Trophoblast cell (in vitro differentiated cells and primary cell): ENCODE data around the gene DAG1.

Experiments
- DNase-seq, 2 donors: peaks; one replicate each; pipeline ENCODE4 v3.0.0-alpha.2; 2016
- H2AFZ ChIP-seq: 2 replicates; pipeline ENCODE4 v1.6.1; 2013; ENCODE audit warnings: low read length, moderate library complexity, mild to moderate bottlenecking; ENCODE audit not compliant: insufficient read depth, poor library complexity
- H2AK5ac ChIP-seq: 2 replicates; pipeline ENCODE4 v1.6.1; 2013; ENCODE audit warnings: mild to moderate bottlenecking, low read length
- H2BK120ac ChIP-seq: 2 replicates; pipeline ENCODE4 v1.6.1; 2013; ENCODE audit warnings: low read length, mild to moderate bottlenecking, moderate library complexity; ENCODE audit not compliant: insufficient read depth, poor library complexity
- H2BK12ac ChIP-seq: 2 replicates; pipeline ENCODE4 v1.6.1; 2013; ENCODE audit warnings: mild to moderate bottlenecking, low read length, moderate library complexity
- H2BK5ac ChIP-seq: 2 replicates; pipeline ENCODE4 v1.6.1; 2013; ENCODE audit warnings: low read length, low read depth, moderate library complexity, mild to moderate bottlenecking; ENCODE audit not compliant: poor library complexity
- H3K14ac ChIP-seq: 2 replicates; pipeline ENCODE4 v1.6.1; 2013; ENCODE audit warnings: mild to moderate bottlenecking, low read length
- H3K18ac ChIP-seq: 2 replicates; pipeline ENCODE4 v1.6.1; 2013; ENCODE audit warnings: mild to moderate bottlenecking, low read length
- H3K23ac ChIP-seq: 2 replicates; pipeline ENCODE4 v1.6.1; 2013; ENCODE audit warnings: low read length
- H3K27ac ChIP-seq: 2 replicates; pipeline ENCODE4 v1.5.1; 2013; ENCODE audit warnings: low read depth, mild to moderate bottlenecking, inconsistent platforms, low read length, moderate library complexity
- H3K27me3 ChIP-seq: 2 replicates; pipeline ENCODE4 v1.6.1; 2013; ENCODE audit warnings: inconsistent platforms, mild to moderate bottlenecking, low read length, moderate library complexity; ENCODE audit not compliant: insufficient read depth
- H3K36me3 ChIP-seq, 2 experiments: 1 replicate in 1 of 2; 2 replicates in 1 of 2; pipeline ENCODE4 v1.6.1; 2013; ENCODE audit warnings: low read length in 2 of 2, mild to moderate bottlenecking in 2 of 2, moderate library complexity in 1 of 2; ENCODE audit not compliant: insufficient read depth in 2 of 2, control insufficient read depth in 1 of 2
- H3K4ac ChIP-seq: 2 replicates; pipeline ENCODE4 v1.6.1; 2013; ENCODE audit warnings: low read depth, mild to moderate bottlenecking, low read length, moderate library complexity
- H3K4me1 ChIP-seq, 2 experiments: 1 replicate in 1 of 2; 2 replicates in 1 of 2; pipeline ENCODE4 v1.6.1; 2013; ENCODE audit warnings: low read length in 2 of 2, mild to moderate bottlenecking in 2 of 2, moderate library complexity in 1 of 2; ENCODE audit not compliant: insufficient read depth in 2 of 2, control insufficient read depth in 1 of 2
- H3K4me2 ChIP-seq: 2 replicates; pipeline ENCODE4 v1.6.1; 2013; ENCODE audit warnings: inconsistent platforms, mild to moderate bottlenecking, low read length, moderate library complexity
- H3K4me3 ChIP-seq: 2 replicates; pipeline ENCODE4 v1.5.1; 2013; ENCODE audit warnings: mild to moderate bottlenecking, low read depth, low read length, inconsistent platforms
- H3K79me1 ChIP-seq: one replicate; pipeline ENCODE4 v1.6.1; 2013; ENCODE audit warnings: low read length
- H3K79me2 ChIP-seq: 2 replicates; pipeline ENCODE4 v1.6.1; 2013; ENCODE audit warnings: low read length, mild to moderate bottlenecking; ENCODE audit not compliant: control insufficient read depth, insufficient read depth, poor library complexity
- H3K9ac ChIP-seq: 2 replicates; pipeline ENCODE4 v1.6.1; 2013; ENCODE audit warnings: mild to moderate bottlenecking, low read length
- H3K9me3 ChIP-seq: 2 replicates; pipeline ENCODE4 v1.6.1; 2013; ENCODE audit warnings: low read depth, mild to moderate bottlenecking, control low read depth, inconsistent platforms, low read length; ENCODE audit not compliant: insufficient read depth
- H4K12ac ChIP-seq: 2 replicates; pipeline ENCODE4 v1.6.1; 2013; ENCODE audit warnings: low read depth, mild to moderate bottlenecking, low read length, moderate library complexity
- H4K8ac ChIP-seq: 2 replicates; pipeline ENCODE4 v1.6.1; 2013; ENCODE audit warnings: low read depth, mild to moderate bottlenecking, low read length, moderate library complexity
- H4K91ac ChIP-seq: one replicate; pipeline ENCODE4 v1.6.1; 2013; ENCODE audit warnings: low read depth, mild to moderate bottlenecking, low read length, moderate library complexity
- WGBS: extraction: QIAGEN DNeasy Blood & Tissue Kit; methylation state at CpG from one replicate; pipeline ENCODE4 v1.1.7; 2013; ENCODE audit warnings: missing lambda C conversion rate; ENCODE audit not compliant: insufficient read length, insufficient coverage; ENCODE audit errors: extremely low coverage; 5-methylcytosine and 5-hydroxymethylcytosine counted together

Gene DAG1

DNA sequence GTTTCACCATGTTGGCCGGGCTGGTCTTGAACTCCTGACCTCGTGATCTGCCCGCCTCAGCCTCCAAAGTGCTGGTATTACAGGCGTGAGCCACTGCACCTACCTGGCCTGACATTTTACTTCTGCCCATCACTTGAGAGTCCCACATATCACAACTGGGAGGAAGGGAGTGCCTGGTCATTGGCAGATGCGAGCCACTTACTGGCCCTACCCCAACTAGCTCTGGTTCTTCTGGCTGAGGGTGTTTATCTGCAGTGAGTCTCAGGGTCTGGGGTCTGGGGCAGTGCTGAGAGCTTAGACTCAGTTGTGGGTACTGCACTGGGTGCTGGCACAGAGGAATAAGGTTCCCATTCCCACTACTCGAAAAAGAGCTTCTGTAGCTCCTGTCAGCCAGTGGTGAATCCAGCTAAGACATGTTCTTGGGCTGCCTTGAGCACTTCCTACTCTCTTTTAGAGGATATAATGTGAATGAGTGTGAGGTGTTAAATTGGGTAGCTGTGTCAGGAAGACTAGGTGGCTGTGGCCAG is 30.2 kb downstream of the DAG1 start:
- DNase-seq: no peak
- H4K12ac ChIP-seq: no peak overlapping the region
- peak overlapping the region; percentile 16 for H3K4ac ChIP-seq
- H2AK5ac ChIP-seq: no peak overlapping the region
- no peak overlapping the region for H4K91ac ChIP-seq
- peaks cover 10 to 12% of the 10 kb centered on the region in 2 experiments for H3K36me3 ChIP-seq
- H2BK5ac ChIP-seq: no peak overlapping the region
- no peak overlapping the region for H2BK120ac ChIP-seq
- H3K79me1 ChIP-seq: peaks cover 1% of the 10 kb centered on the region
- peaks cover 18% of the 10 kb centered on the region for H3K79me2 ChIP-seq
- H2BK12ac ChIP-seq: no peak overlapping the region
- H4K8ac ChIP-seq: no peak overlapping the region
- peaks cover 4 to 7% of the 10 kb centered on the region in 2 experiments for H3K4me1 ChIP-seq
- H2AFZ ChIP-seq: no peak overlapping the region
- H3K27me3 ChIP-seq: no peaks in the 10 kb centered on the region
- no peak overlapping the region for H3K9ac ChIP-seq
- H3K4me3 ChIP-seq: no peak overlapping the region
- H3K23ac ChIP-seq: no peak overlapping the region
- H3K18ac ChIP-seq: peak overlapping the region; percentile 9
- no peak overlapping the region for H3K14ac ChIP-seq
- no peaks in the 10 kb centered on the region for H3K9me3 ChIP-seq
- H3K4me2 ChIP-seq: no peak overlapping the region
- WGBS: no CpG with 5 or more reads among the region's 6 CpGs
- no peak overlapping the region for H3K27ac ChIP-seq

DNA sequence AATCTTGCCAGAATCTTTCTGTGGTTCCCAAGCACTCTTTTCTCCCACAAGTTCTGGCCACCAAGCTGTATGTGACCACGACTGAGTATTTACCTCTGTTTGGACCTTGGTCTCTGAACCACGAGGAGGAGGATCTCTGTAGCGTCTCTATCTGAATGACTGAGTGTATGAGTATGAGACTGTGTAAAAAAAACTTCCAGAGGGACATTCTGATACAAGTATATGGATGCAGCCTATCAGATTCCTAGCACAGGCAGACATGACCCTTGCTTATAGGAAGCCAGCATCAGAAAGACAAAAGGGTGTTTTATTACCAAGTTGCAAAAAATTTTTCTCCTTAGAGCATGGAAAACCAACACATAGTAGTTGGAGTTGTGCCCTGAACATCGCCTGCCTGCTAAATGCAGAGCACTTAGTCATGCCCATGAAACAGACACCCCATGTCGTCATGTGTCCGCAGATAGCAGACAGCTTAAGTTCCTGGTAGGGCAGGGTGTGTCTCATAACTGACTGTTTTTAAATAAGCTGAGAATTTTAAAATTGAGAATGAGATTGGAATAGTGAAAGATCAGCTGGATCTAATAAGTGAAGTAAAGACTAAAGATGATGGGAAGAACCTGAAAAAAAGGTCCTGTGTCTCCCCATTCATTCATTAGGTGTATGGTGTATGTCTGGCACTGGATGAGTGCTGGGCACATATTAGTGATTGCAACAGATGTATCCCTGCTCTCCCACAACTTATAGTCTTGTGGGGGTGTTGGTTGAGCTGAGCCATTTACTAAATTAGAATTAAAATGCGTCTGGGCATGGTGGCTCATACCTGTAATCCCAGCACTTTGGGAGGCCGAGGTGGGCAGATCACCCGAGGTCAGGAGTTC is 30.9 kb downstream of the DAG1 start:
- peaks cover 4 to 7% of the 10 kb centered on the region in 2 experiments for H3K4me1 ChIP-seq
- H3K4me2 ChIP-seq: no peak overlapping the region
- peaks cover 7 to 9% of the 10 kb centered on the region in 2 experiments for H3K36me3 ChIP-seq
- no peak overlapping the region for H3K23ac ChIP-seq
- H2AK5ac ChIP-seq: no peak overlapping the region
- H4K91ac ChIP-seq: no peak overlapping the region
- peak overlapping the region; percentile 70 for H3K4ac ChIP-seq
- DNase-seq: peak; percentile 66 to 76
- H2AFZ ChIP-seq: no peak overlapping the region
- no peak overlapping the region for H4K8ac ChIP-seq
- H3K9ac ChIP-seq: no peak overlapping the region
- no CpG with 5 or more reads among the region's 9 CpGs for WGBS
- H3K27me3 ChIP-seq: no peaks in the 10 kb centered on the region
- H3K4me3 ChIP-seq: no peak overlapping the region
- no peak overlapping the region for H3K18ac ChIP-seq
- H3K79me1 ChIP-seq: peaks cover 1% of the 10 kb centered on the region
- H2BK120ac ChIP-seq: no peak overlapping the region
- H3K79me2 ChIP-seq: peaks cover 15% of the 10 kb centered on the region
- no peak overlapping the region for H2BK12ac ChIP-seq
- no peak overlapping the region for H3K27ac ChIP-seq
- H4K12ac ChIP-seq: no peak overlapping the region
- no peak overlapping the region for H2BK5ac ChIP-seq
- no peaks in the 10 kb centered on the region for H3K9me3 ChIP-seq
- H3K14ac ChIP-seq: no peak overlapping the region

- no peak overlapping the region for H2BK5ac ChIP-seq
- WGBS: no CpG with 5 or more reads among the region's 2 CpGs
- H3K27me3 ChIP-seq: no peaks in the 10 kb centered on the region
These were observed 31.8 kb downstream of the DAG1 start for GRCh38 chr3:49501842-49502241.

GRCh38 chr3:49506906-49507305 is 36.8 kb downstream of the DAG1 start:
- Histone ChIP-seq H3K18ac (no peak overlapping the region), H2BK120ac (no peak overlapping the region), H3K4ac (peak overlapping the region; percentile 72), H3K9me3 (no peaks in the 10 kb centered on the region), H3K4me2 (no peak overlapping the region), H3K27ac (no peak overlapping the region), H2AFZ (no peak overlapping the region), H4K12ac (no peak overlapping the region), H3K4me3 (no peak overlapping the region), H4K91ac (no peak overlapping the region), H3K4me1 (peaks cover 0 to 2% of the 10 kb centered on the region in 2 experiments), H4K8ac (no peak overlapping the region), H2BK12ac (no peak overlapping the region), H3K9ac (no peak overlapping the region), H3K79me2 (peaks cover 2% of the 10 kb centered on the region), H3K23ac (no peak overlapping the region), H3K27me3 (no peaks in the 10 kb centered on the region), H3K36me3 (peaks cover 4 to 16% of the 10 kb centered on the region in 2 experiments), H3K79me1 (peaks cover 2% of the 10 kb centered on the region), H2AK5ac (no peak overlapping the region), H3K14ac (no peak overlapping the region), H2BK5ac (no peak overlapping the region)
- no CpG with 5 or more reads among the region's 3 CpGs for WGBS
- no peak for DNase-seq

More at GRCh38 chr3:49501842-49502241, 31.8 kb downstream of the DAG1 start:
- no peak overlapping the region for H3K27ac ChIP-seq
- H2BK12ac ChIP-seq: no peak overlapping the region
- H3K14ac ChIP-seq: no peak overlapping the region
- H3K23ac ChIP-seq: no peak overlapping the region
- H3K9me3 ChIP-seq: no peaks in the 10 kb centered on the region
- peaks cover 4 to 7% of the 10 kb centered on the region in 2 experiments for H3K4me1 ChIP-seq
- H3K18ac ChIP-seq: no peak overlapping the region
- no peak overlapping the region for H4K12ac ChIP-seq
- peak overlapping the region; percentile 76 for H3K4ac ChIP-seq
- peaks cover 7 to 9% of the 10 kb centered on the region in 2 experiments for H3K36me3 ChIP-seq
- H3K4me2 ChIP-seq: no peak overlapping the region
- H4K8ac ChIP-seq: no peak overlapping the region
- peaks cover 1% of the 10 kb centered on the region for H3K79me1 ChIP-seq
- no peak for DNase-seq
- H2AK5ac ChIP-seq: no peak overlapping the region
- H3K4me3 ChIP-seq: no peak overlapping the region
- no peak overlapping the region for H4K91ac ChIP-seq
- no peak overlapping the region for H2AFZ ChIP-seq
- peaks cover 15% of the 10 kb centered on the region for H3K79me2 ChIP-seq
- no peak overlapping the region for H2BK120ac ChIP-seq
- no peak overlapping the region for H3K9ac ChIP-seq
